Ishikawa (cell line): Measurements from ENCODE around the gene PLXNA2.
A peak's percentile ranks its signal among the peaks of the same experiment; 100 is the strongest.

Source experiments
- EP300 ChIP-seq: IDR thresholded peaks from 2 replicates; pipeline ENCODE4 v1.6.1; 2012; ENCODE audit warnings: borderline replicate concordance
- FOXM1 ChIP-seq: IDR thresholded peaks from 2 replicates; pipeline ENCODE4 v1.6.1; 2012; ENCODE audit warnings: low read depth, borderline replicate concordance
- NFIC ChIP-seq: IDR thresholded peaks from 2 replicates; pipeline ENCODE4 v1.6.1; 2012
- TEAD4 ChIP-seq: IDR thresholded peaks from 2 replicates; pipeline ENCODE4 v1.6.1; 2012
- YY1 ChIP-seq: IDR thresholded peaks from 2 replicates; pipeline ENCODE4 v1.6.1; 2012; ENCODE audit warnings: low read depth
- TF ChIP-seq, protein P1 (sequence below): IDR thresholded peaks from 2 replicates; pipeline ENCODE4 v1.6.1; 2012; ENCODE audit warnings: low read depth, mild to moderate bottlenecking
- TF ChIP-seq, protein P2 (sequence below): IDR thresholded peaks from 2 replicates; pipeline ENCODE4 v1.6.1; 2012

DNA sequence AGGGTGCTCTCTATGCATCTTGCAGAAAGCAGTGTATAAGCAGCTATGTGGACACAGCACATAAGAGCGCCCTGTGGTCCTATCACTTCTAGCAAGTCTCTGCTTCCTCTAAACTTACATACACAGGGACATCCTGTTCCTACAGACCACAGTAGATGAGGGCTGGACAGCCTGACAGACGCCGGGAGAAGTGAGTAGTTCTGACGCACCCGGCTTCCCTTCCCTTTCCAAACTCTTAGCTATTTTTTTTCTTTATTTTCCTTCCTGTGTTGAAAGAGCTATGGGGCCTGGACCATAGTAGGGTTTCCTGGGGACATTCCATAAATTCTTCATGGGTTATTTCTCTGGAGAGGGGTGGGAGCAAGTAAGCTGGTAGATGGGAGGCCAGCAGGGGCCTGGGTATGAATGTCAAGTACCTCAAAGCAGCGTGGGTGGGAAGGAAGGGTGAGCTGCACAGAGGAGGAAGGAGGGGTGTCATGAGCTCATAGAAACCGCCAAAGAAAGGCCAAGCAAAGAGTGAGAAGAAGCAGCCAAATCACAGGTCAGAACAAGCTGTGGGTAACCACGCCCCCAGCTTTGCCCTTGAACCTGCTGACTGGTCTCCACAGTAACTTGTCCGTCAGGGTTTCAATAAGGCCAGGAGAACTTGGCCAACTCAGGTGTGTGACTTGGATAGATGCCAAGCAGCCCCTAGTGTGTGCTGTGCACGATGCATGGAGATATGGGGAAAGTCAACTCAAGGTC, 36.6 kb downstream of the PLXNA2 start:
- no peak for TF ChIP-seq EP300
- no peak for TF ChIP-seq TEAD4
- TF ChIP-seq, protein P1, sequence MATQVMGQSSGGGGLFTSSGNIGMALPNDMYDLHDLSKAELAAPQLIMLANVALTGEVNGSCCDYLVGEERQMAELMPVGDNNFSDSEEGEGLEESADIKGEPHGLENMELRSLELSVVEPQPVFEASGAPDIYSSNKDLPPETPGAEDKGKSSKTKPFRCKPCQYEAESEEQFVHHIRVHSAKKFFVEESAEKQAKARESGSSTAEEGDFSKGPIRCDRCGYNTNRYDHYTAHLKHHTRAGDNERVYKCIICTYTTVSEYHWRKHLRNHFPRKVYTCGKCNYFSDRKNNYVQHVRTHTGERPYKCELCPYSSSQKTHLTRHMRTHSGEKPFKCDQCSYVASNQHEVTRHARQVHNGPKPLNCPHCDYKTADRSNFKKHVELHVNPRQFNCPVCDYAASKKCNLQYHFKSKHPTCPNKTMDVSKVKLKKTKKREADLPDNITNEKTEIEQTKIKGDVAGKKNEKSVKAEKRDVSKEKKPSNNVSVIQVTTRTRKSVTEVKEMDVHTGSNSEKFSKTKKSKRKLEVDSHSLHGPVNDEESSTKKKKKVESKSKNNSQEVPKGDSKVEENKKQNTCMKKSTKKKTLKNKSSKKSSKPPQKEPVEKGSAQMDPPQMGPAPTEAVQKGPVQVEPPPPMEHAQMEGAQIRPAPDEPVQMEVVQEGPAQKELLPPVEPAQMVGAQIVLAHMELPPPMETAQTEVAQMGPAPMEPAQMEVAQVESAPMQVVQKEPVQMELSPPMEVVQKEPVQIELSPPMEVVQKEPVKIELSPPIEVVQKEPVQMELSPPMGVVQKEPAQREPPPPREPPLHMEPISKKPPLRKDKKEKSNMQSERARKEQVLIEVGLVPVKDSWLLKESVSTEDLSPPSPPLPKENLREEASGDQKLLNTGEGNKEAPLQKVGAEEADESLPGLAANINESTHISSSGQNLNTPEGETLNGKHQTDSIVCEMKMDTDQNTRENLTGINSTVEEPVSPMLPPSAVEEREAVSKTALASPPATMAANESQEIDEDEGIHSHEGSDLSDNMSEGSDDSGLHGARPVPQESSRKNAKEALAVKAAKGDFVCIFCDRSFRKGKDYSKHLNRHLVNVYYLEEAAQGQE: no peak
- TF ChIP-seq FOXM1: no peak
- TF ChIP-seq, protein P2, sequence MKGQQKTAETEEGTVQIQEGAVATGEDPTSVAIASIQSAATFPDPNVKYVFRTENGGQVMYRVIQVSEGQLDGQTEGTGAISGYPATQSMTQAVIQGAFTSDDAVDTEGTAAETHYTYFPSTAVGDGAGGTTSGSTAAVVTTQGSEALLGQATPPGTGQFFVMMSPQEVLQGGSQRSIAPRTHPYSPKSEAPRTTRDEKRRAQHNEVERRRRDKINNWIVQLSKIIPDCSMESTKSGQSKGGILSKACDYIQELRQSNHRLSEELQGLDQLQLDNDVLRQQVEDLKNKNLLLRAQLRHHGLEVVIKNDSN: no peak
- no peak for TF ChIP-seq YY1
- TF ChIP-seq NFIC: 0 out of 2 replicates have a peak, but pooled peaks have one; percentile 22
